ENCODE results near the gene AP1G2.
"Not testable (repeated sequence)": the region's sequence is repeated elsewhere in the genome, so short reads cannot be mapped to it uniquely, and the experiment has no call there.

Gene AP1G2, protein sequence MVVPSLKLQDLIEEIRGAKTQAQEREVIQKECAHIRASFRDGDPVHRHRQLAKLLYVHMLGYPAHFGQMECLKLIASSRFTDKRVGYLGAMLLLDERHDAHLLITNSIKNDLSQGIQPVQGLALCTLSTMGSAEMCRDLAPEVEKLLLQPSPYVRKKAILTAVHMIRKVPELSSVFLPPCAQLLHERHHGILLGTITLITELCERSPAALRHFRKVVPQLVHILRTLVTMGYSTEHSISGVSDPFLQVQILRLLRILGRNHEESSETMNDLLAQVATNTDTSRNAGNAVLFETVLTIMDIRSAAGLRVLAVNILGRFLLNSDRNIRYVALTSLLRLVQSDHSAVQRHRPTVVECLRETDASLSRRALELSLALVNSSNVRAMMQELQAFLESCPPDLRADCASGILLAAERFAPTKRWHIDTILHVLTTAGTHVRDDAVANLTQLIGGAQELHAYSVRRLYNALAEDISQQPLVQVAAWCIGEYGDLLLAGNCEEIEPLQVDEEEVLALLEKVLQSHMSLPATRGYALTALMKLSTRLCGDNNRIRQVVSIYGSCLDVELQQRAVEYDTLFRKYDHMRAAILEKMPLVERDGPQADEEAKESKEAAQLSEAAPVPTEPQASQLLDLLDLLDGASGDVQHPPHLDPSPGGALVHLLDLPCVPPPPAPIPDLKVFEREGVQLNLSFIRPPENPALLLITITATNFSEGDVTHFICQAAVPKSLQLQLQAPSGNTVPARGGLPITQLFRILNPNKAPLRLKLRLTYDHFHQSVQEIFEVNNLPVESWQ

DNA sequence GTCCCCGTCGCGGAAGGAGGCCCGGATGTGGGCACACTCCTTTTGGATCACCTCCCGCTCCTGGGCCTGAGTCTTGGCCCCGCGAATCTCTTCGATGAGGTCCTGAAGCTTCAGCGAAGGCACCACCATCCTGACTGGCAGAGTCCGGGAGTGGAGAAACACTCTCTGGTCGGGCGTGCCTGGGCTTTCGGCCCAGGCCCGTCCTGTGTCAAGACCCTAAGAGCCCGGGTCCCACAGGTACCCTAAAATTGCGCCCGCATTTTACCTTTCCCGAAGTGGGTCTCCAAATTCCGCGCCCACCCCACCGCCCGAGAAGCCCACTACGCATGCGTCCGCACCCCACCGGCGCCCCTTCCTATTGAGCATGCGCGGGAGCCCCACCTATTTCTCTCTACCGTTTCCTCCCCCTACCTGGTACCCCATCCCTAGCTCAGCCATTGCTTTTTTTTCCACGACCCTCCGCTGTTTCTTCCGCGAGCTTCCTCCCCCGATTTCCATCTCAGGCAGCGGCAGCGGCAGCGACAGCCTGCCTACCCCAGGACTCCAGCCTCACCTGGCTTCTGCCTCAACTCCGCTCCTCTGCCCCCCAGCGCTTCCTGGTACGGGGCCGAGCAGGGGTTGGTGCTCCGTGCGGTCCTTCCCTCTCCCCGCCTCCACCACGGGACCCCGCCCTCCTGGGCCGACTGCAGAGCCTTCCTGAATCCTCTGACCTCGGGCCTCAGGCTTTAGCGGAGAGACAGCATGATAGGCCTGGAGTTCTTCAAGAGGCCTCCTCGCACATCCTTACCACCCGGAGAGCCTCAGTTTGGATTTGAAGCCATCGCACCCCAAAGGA, at the start of gene AP1G2:
Gene AP1G2, minus strand, starts transcription at position 606 of the 835 bp plus-strand sequence. Its CDS starts 477 bp downstream, at position 129.
- no peaks in the 10 kb centered on the region for H3K27me3 Mint-ChIP-seq
- H3K36me3 Mint-ChIP-seq: no peaks in the 10 kb centered on the region
- H3K27ac Mint-ChIP-seq: peak within 1 kb of the TSS; percentile 99
- peaks cover 34% of the 10 kb centered on the region for H3K4me1 Mint-ChIP-seq
- H3K4me3 Mint-ChIP-seq: peak within 1 kb of the TSS; percentile 99
- H3K9me3 Mint-ChIP-seq: no peaks in the 10 kb centered on the region

DNA sequence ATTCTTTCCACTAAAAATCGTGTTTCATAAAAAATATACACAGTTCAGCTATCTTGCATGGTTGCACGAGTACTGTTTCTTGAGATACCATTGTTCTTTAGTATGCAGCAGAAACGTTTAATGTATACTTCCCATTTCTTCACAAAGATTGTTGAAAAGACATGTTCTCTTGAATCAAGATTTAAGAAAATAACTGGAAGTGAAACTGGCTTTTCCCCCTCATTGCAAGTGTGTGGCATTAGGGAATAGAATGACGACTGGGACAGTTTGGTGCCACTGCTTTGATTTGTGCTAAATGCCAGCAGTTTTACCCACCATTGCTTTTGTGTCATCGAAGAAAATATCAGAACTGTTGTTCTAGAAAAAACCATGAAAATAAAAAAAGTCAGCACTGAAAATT, 48.3 kb upstream of the AP1G2 start:
- Mint-ChIP-seq H3K27me3 (peaks cover 2% of the 10 kb centered on the region), H3K4me1 (peaks cover 13% of the 10 kb centered on the region), H3K27ac (no peak overlapping the region), H3K36me3 (no peaks in the 10 kb centered on the region), H3K9me3 (no peaks in the 10 kb centered on the region), H3K4me3 (no peak overlapping the region)

DNA sequence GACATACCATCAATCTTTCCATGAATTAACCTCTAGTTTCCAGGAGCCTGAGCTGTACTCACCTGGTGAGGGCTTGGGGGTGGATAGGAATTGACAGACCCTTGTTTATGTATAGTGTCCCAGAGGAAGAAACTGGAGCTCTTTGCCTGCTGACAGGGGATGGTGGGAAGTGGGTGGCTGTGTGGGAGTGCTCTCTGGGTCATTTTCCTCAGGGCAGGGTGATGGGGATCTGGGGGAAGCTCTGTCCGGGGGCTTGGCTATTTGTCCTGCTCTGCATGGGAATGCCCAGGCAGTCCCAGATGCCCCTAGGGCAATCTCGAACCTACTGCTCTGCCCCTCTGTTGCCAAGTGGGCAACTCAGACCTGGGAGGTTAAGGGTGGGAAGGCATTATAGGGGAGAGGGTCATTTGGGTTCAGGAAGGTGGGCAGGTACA, 46.8 kb upstream of the AP1G2 start:
- H3K27ac Mint-ChIP-seq: peak overlapping the region; percentile 25
- peaks cover 1% of the 10 kb centered on the region for H3K36me3 Mint-ChIP-seq
- H3K4me3 Mint-ChIP-seq: no peak overlapping the region
- no peaks in the 10 kb centered on the region for H3K9me3 Mint-ChIP-seq
- H3K27me3 Mint-ChIP-seq: no peaks in the 10 kb centered on the region
- H3K4me1 Mint-ChIP-seq: peaks cover 28% of the 10 kb centered on the region

DNA sequence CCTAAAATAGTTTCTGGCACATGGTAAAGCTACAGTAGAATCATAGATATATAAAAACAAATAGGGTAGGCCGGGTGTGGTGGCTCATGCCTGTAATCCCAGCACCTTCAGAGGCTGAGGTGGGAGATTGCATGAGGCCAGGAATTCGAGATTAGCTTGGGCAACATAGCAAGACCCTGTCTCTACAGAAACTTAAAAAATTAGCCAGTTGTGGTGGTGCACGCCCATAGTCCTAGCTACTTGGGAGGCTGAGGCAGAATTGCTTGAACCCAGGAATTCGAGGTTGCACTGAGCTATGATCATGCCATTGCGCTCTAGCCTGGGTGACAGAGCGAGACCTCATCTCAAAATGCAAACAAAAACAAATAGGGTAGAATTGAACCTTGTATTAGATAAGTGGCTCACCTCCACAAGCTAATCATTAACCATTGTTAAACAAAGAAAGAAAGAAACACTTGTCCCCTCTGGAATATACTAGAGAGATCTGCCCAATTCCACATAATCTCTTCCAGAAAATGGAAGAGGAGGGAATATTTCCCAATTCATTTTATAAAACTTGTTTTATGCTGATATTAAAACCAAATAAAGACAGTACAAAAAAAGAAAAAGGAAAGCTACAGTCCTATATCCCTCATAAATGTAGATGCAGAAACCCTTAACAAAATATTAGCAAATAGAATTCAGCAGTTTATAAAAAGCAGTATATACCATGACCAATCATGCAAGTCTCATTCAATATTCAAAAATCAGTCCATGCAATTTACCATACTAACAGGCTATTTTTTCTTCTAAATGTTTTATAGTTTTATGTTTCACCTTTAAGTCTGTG, 45.9 kb upstream of the AP1G2 start:
- no peak overlapping the region for H3K27ac Mint-ChIP-seq
- H3K4me1 Mint-ChIP-seq: peaks cover 37% of the 10 kb centered on the region
- H3K4me3 Mint-ChIP-seq: no peak overlapping the region
- H3K27me3 Mint-ChIP-seq: no peaks in the 10 kb centered on the region
- H3K36me3 Mint-ChIP-seq: peaks cover 3% of the 10 kb centered on the region
- H3K9me3 Mint-ChIP-seq: peaks cover 6% of the 10 kb centered on the region

DNA sequence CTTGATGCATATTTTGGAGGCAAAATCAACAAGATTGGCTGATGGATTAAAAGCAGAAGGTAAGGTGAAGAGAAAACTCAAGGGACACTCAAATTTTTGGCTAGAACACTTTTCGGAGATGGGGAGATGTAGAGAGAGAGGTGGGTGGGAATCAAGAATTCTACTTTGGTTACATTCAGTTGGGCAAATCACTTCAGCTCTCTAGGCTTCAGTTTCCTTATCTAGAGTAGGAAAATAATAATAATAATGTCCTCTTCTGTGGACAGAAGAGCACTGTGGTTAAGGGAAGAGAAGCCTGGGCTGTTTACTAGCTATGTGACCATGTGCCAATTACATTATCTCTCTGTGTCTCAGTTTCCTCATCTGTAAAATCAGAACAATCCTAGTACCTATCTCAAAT, 45.2 kb upstream of the AP1G2 start:
- Mint-ChIP-seq H3K36me3 (peaks cover 3% of the 10 kb centered on the region), H3K27ac (no peak overlapping the region), H3K4me1 (peaks cover 37% of the 10 kb centered on the region), H3K4me3 (no peak overlapping the region), H3K9me3 (peaks cover 6% of the 10 kb centered on the region), H3K27me3 (no peaks in the 10 kb centered on the region)

DNA sequence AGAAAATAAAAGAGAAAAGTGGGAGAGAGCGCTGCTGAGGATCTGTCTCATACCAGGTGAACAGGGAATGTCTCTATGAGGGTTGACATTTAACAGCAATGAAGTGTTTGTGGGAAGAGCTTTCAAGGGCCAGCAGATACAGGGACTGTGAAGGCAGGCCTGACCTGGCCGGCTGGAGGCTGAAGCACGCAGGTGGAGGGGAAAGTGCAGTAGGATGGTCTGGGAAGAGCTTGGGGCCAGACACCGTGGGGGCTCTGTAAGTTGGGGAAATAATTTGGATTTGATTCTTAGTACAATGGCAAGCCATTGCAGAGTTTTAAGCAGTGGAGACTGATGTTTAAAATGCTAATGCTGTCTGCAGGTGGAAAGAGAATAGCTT, 44.8 kb upstream of the AP1G2 start:
- Mint-ChIP-seq H3K4me1 (peaks cover 38% of the 10 kb centered on the region), H3K9me3 (peaks cover 6% of the 10 kb centered on the region), H3K27me3 (no peaks in the 10 kb centered on the region), H3K27ac (no peak overlapping the region), H3K36me3 (peaks cover 3% of the 10 kb centered on the region), H3K4me3 (no peak overlapping the region)

DNA sequence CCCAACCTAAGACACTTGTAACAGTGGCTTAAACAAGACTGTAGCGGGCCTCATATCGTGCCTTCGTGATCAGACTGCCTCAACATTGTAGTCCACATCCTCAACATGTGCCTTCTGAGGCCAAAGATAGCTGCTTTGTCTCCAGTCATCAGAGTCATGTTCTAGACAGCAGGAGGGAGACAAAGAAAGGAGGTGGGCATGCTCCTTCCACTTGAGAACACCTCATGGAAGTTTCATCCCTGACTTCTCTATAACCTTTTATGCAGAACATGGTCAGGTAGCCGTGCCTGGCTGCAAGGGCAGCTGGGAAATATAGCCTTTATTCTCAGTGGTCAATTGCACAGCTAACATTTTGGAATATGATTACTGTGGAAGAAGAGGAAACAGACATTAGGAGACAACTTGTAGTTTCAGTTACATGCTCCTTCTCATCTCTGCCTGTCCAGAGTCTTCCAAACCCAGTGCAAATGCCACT, 43.3 kb upstream of the AP1G2 start:
- Mint-ChIP-seq H3K36me3 (peaks cover 3% of the 10 kb centered on the region), H3K4me3 (peak overlapping the region; percentile 75), H3K27me3 (no peaks in the 10 kb centered on the region), H3K27ac (peak overlapping the region; percentile 99), H3K4me1 (peaks cover 46% of the 10 kb centered on the region), H3K9me3 (peaks cover 6% of the 10 kb centered on the region)

DNA sequence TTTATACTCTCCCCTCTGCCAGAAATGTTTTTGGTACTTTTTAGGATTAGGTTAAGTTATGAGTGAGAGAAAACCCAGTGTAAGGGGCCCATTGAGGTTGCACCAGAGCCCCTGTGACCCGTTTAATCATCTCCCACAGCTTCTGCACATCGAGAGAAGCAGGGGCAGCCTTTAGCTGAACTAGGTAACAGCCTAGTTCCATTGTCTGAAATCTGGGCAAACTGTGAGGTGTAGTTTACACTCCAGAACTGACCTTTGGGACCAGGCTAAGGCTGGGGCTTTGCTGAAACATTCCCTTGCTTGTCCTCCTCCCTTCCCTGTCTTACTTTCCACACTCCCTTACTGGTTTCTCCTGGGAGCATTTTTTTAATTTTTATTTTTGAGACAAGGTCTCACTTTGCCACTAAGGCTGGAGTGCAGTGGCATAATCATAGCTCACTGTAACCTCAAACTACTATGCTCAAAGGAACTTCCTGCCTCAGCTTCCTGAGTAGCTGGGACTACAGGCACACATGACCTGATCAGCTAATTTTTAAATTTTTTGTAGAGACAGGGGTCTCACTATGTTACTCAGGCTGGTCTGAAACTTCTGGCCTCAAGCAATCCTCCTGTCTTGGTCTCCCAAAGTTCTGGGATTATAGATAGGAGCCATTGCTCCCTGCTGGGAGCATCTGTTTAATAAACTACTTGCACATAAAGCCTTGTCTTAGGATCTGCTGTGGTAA, 42.7 kb upstream of the AP1G2 start:
- H3K9me3 Mint-ChIP-seq: peaks cover 6% of the 10 kb centered on the region
- peaks cover 50% of the 10 kb centered on the region for H3K4me1 Mint-ChIP-seq
- H3K4me3 Mint-ChIP-seq: peak overlapping the region; percentile 75
- H3K27me3 Mint-ChIP-seq: no peaks in the 10 kb centered on the region
- H3K27ac Mint-ChIP-seq: peak overlapping the region; percentile 99
- peaks cover 3% of the 10 kb centered on the region for H3K36me3 Mint-ChIP-seq

DNA sequence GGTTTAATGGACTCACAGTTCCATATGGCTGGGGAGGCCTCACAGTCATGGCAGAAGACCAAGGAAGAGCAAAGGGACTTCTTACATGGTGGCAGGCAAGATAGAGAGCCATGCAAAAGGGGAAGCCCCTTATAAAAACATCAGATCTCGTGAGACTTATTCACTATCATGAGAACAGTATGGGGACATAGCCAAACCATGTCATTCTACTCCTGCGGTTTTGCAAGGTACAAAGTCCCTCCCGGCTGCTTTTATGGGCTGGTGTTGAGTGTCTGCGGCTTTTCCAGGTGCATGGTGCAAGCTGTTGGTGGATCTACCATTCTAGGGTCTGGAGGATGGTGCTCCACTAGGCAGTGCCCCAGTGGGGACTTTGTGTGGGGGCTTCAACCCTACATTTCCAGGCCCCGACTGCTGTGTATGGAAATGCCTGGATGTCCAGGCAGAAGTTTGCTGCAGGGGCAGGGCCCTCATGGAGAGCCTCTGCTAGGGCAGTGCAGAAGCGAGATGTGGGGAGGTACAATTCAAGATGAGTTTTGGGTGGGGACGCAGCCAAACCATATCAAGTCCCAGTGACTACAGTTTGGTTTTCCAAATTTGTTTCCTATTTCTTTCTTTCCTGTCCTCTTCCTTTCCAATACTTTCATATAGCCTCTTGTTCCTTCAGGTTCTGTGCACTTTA, 42.0 kb upstream of the AP1G2 start:
- Mint-ChIP-seq H3K27ac (peak overlapping the region; percentile 84), H3K4me3 (peak overlapping the region; percentile 24), H3K4me1 (peaks cover 50% of the 10 kb centered on the region)
- H3K9me3 Mint-ChIP-seq, H3K36me3 Mint-ChIP-seq, H3K27me3 Mint-ChIP-seq: not testable (repeated sequence)

DNA sequence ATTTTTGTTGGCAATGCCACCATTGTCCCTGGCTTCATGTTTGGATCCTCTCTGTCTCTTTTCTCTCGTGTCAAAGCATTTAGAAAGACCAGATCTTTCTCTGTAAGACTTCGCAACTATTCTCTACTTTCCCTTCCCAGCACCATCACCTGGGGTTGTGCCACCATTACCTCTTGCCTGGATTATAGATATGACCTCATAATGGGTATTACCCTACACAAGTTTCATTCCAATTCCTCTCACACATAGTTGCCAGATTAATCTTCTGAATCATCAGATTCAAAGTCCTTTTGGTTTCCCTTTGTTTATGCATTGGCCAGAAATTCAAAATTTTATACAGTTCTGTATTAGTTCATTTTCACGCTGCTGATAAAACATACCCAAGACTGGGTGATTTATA, 41.4 kb upstream of the AP1G2 start:
- Mint-ChIP-seq H3K27ac (peak overlapping the region; percentile 84), H3K27me3 (no peaks in the 10 kb centered on the region), H3K9me3 (peaks cover 6% of the 10 kb centered on the region), H3K4me3 (peak overlapping the region; percentile 17), H3K4me1 (peaks cover 50% of the 10 kb centered on the region), H3K36me3 (peaks cover 3% of the 10 kb centered on the region)

DNA sequence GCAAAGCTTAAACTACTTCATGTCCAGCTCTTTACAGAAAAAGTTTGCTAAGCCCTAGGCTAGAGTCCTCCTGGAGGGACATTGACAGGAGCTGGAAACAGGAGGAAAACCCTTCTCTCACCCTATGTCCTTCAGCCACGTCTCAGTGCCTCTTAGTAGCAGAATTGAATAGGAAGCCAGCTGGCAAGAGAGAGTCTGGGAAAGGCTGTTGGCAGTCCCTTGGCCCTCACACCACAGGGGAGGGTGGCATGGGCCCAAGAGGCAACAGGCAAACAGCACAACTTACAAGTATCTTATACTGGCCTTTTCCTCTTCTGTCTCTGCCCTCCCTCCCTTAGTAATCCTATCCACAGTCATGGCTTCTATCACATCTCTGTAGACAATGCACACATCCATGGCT, 40.9 kb upstream of the AP1G2 start:
- H3K4me3 Mint-ChIP-seq: no peak overlapping the region

DNA sequence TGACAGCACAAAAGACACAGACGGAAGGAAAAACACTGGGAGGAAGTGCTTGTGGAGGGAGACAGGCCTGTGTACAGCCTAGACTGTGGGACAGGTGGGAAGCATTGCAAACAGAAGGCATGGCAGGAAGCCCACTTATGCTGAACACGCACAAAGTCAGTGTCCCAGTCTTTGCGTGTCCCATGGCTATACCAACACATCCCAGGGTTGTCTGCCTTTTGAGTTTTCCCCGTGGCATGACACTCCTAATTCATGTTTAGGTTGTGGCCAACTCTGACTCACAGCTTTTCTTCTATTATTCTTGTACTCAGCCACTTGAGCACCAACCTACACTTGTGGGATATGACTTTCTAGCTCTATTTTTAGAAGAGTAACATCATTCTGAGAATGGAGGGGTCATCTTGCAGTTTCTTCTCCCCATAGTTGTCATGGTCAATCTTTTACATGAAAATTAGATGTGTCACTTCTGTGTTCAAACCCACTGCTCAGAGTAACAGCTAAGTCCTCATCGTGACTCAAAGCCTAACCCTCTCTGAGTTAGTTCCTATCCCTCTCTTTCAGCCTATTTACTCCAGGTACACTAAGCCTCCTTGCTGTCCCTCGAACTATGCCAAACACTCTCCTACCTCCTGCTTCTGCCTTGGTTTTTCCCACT, 38.5 kb upstream of the AP1G2 start:
- Mint-ChIP-seq H3K4me1 (peaks cover 39% of the 10 kb centered on the region), H3K27me3 (no peaks in the 10 kb centered on the region), H3K4me3 (no peak overlapping the region), H3K9me3 (peaks cover 6% of the 10 kb centered on the region), H3K27ac (no peak overlapping the region), H3K36me3 (peaks cover 3% of the 10 kb centered on the region)

More for the DNA sequence above, 40.9 kb upstream of the AP1G2 start:
- Mint-ChIP-seq H3K9me3 (peaks cover 6% of the 10 kb centered on the region), H3K27ac (peak overlapping the region; percentile 84), H3K36me3 (peaks cover 3% of the 10 kb centered on the region), H3K27me3 (no peaks in the 10 kb centered on the region), H3K4me1 (peaks cover 50% of the 10 kb centered on the region)

DNA sequence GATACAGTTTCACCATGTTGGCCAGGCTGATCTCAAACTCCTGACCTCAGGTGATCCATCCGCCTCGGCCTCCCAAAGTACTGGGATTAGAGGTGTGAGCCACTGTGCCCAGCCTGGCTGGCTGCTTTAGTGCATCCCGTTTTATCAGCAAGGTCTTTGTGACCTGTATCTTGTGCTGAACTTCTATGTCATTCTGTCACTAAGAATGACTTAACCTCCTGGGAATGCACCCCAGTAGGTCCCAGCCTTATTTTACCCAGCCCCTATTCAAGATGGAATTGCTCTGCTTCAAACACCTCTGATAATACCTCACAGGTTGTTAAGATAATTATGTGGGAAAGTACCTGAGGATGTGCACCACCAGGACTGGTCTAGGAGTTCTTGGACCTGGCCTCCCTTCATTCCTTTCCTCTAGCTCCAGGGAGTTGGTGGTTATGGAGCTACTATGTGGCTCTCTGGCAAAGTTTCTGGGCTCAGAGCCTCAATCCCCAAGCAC, 37.1 kb upstream of the AP1G2 start:
- H3K4me3 Mint-ChIP-seq: no peak overlapping the region
- peaks cover 6% of the 10 kb centered on the region for H3K9me3 Mint-ChIP-seq
- peaks cover 2% of the 10 kb centered on the region for H3K36me3 Mint-ChIP-seq
- peaks cover 25% of the 10 kb centered on the region for H3K4me1 Mint-ChIP-seq
- no peak overlapping the region for H3K27ac Mint-ChIP-seq
- H3K27me3 Mint-ChIP-seq: no peaks in the 10 kb centered on the region
